Testis (tissue), 2 donors: ENCODE measurements around the gene MSI2.

Experiments
- POLR2A ChIP-seq: fragments of 450-650 bp; IDR thresholded peaks from one replicate; pipeline ENCODE4 v1.6.1; 2017; ENCODE audit warnings: antibody characterized with exemption, mild to moderate bottlenecking, moderate library complexity
- TF ChIP-seq, protein P1 (sequence below), 3 experiments: fragments of 450-650 bp in 2 of 3; fragments of 200-600 bp in 1 of 3; sonication (generic) in 1 of 3; IDR thresholded peaks; one replicate each; pipeline ENCODE4 v1.5.1; 2016 to 2019; ENCODE audit warnings: antibody characterized with exemption in 3 of 3, mild to moderate bottlenecking in 2 of 3, moderate library complexity in 1 of 3

- TF ChIP-seq, protein P1, sequence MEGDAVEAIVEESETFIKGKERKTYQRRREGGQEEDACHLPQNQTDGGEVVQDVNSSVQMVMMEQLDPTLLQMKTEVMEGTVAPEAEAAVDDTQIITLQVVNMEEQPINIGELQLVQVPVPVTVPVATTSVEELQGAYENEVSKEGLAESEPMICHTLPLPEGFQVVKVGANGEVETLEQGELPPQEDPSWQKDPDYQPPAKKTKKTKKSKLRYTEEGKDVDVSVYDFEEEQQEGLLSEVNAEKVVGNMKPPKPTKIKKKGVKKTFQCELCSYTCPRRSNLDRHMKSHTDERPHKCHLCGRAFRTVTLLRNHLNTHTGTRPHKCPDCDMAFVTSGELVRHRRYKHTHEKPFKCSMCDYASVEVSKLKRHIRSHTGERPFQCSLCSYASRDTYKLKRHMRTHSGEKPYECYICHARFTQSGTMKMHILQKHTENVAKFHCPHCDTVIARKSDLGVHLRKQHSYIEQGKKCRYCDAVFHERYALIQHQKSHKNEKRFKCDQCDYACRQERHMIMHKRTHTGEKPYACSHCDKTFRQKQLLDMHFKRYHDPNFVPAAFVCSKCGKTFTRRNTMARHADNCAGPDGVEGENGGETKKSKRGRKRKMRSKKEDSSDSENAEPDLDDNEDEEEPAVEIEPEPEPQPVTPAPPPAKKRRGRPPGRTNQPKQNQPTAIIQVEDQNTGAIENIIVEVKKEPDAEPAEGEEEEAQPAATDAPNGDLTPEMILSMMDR (IDR thresholded peaks at IDR 0.05), result no peak
- TF ChIP-seq POLR2A, result no peak
Measured at GRCh38 chr17:57468932-57469775, 212.8 kb downstream of the MSI2 start.
